Hematopoietic multipotent progenitor cell treated with erythropoietin and hydrocortisone succinate and interleukin-3 and kit ligand, for 6 days (in vitro differentiated cells): ENCODE measurements around the gene THSD4.

Experiments
- DNase-seq: peaks from one replicate; pipeline ENCODE4 v3.0.0-alpha.2; 2015

THSD4 gene

DNA sequence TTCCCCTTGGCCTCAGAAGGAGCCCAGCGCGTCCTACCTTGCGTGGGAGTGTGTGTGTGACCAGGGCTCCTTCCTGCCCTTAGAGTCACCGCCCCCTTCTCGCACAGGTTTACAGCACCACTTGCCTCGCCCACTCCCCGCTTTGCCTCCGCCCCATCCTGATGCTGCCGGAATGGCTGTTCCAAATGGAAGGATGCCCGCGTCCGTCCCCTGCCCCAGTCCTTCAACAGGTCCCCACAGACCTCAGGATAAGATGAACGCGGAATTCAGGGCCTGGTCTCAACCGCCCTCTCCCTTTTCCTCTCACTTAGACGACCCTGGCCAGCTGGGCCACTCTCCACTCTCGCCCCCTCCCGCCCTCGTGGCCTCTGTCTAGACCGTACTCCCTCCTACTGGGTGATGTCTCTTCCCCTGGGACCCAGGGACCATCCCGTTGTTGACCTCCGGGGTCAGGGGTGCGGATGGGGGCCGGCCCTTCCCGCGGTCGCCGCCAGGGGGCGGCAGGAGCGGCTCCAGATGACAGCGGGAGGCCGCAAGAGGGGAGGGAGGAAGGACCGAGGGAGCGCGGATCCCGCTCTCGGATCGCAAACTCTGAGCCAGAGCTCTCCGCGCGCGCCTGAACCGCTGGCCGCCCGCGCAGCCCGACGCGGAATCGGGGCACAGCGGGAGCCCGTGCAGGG is at the start of gene THSD4:
THSD4 (plus strand) TSS at position 585 of the 680 bp plus-strand sequence.
- DNase-seq = peak; percentile 71

DNA sequence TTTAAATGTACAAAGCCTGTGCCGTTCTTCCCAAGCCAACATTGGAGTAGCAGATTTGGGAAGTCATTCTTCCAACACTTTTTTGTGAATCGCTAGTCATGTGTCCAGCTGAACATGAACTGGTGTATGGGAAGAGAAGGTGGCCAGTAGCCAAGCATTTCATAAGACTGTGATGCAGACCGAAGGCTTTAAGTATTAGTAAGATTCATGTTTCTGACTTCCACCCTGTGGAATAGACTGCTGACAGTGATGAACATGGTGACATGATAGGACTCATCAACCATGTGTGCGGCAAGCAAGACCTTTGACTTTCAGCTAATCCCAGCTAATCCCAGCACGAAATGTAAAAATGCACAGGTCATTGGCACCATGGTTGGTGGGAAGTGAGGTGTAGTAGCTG is 48.3 kb upstream of the THSD4 start:
- DNase-seq = no peak

DNA sequence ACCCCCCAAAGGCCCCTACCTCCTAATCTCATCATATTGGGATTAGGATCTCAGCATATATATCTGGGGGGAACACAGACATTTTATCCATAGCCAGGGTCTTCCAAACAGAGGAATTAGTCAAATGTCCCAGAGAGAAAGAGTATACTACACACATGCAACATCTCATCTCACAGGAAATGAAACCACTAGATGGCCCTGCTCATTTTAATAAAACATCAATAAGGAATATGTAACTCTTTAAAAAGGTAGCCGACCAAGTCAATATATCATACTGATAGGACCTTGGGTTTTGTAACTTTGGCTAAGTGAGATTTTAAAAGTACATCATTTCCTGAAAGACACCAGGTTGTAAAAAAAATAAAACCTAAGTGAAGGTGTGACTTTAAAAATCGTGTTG is 45.6 kb upstream of the THSD4 start:
- DNase-seq = no peak

DNA sequence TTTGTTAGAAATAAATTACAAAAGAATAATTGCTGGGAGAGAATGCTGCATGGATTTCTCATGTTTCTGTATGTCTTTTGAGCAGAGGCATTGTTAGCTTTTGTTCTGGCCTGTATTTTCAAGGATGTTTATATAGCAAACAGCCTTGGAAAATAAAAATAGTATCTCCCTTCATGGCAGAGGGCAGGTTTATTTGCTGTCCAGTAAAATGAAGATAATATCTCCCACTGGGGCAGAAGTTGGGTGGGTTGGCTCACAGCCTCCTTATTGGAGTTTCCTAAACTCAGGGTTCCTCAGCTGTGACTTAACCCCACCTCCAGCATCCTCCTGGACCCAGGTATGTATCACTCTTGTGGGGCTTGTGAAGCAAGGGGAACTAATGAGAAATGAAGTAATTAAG is 43.7 kb upstream of the THSD4 start:
- DNase-seq = no peak

DNA sequence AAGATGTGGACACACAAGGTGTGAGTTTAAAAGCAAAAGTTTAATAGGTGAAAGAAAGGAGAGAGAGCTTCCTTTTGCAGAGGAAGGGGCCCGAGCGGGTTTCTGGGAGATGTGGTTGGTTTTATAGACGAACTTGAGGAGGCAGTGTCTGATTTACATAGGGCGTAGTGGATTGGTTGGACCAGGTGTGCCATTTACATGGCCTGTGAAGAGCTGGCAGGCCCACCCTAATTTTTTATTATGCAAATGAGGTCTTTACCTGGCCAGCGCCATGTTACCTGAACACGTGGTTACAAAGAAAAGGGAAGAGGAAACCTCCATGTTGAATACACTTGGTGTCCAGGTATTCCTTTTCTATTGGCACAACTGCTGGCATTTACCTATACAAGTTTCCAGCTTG is 42.8 kb upstream of the THSD4 start:
- DNase-seq = no peak

DNA sequence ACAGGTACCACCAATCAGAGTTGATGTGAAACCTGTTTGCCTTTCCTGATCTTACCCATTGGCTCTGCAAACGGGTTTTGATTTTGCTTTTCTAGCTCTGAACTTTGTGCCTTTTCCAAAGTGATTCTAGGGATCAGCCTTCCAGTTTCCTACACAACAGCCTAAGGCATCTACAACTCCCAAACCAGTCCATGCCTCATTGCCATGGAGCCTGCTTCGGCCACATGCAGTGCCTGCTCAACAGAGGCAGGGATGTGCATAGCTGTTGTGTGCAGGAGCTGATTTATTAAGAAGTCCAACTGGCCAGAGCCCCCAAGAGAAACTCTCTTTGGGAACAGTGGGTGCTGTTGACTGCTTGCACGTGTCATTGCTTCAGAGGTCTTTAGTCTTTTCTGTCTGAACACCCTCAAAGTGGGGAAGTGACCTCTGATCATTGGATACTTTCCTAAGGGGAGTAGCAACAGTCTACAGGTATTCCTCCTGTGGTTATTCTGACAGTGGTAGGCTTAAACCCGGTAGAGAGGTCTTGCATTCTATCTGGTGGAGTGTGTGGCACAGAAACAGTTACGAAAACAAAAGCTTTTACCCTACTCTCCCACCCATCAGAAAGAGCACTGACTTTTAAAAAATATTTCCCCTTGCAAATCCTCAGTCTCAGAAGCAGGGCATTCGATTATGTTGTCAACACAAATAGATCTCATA is 36.6 kb upstream of the THSD4 start:
- no peak for DNase-seq

DNA sequence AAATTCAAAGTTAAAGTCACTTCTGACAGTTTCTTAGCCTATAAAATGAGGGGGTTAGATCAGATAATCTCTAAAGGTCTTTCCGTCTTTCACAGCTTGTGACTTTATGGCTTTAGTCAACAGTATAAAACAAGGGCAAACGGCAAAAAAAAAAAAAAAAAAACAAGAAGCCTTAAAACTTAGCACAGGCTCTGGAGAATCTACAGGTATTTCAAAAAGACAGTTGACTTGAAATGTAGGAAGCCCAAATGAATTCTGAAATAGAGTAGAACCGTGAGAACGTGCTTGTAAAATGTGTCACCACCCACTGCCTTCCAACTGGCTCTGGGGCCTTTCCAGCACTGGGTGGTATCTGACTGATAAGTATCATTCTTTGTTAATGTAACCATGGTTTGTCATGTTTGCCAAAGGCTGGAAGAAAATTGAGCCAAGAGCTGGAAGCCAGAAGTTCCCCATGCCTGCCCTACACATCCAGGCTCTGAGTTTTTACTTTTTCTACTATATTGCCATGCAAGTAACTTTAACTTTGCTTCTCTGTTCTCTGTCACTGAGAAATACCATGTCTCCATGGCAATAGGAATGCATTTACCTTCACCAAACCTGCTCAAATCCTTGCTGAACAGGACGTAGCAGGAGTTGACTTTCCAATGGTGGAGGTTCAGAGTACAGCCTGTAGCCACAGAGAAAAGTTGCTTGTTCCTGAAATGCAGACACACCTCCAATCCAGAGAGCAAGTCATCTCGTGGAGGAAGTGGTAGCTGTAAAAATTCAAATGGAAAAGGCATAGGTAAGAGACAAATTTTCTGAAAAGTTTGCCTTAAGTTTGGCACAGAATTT is 35.8 kb upstream of the THSD4 start:
- DNase-seq = no peak

DNA sequence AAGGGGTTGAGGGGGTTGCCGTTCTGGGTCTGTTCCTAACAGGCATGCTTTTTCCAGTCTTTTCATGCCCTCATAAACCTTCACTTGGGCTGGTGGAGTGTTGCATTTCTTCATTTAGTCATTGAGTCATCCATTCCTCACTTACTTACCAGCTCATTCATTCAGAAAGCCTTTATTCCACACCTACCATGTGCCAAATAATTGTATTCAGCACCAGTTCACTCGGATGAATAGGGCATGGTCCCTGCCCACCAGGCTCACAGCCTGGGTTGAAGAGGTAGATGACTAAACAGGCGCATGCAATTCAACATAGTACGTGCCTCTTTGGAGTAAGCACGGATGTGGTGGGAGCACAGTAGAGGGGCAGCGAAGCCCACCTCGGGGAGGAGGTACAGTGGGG is 35.1 kb upstream of the THSD4 start:
- DNase-seq = no peak

DNA sequence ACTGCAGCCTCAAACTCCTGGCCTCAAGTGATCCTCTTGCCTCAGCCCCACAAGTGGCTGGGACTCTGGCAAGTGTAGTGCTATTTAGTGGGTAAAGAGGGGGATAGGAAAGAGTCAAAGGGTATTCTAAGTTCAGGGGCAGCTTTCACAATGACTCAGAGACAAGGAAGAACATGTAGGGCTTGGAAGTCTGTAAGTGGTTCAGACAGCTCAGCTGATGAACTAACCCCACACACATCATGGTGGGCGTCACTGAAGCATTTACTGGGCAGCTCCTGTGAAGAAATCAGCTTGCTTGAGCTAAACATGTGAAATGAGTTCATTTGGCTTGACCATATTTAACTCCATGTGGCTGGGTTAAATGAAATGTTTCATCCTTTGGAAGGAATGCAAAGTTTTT is 34.6 kb upstream of the THSD4 start:
- no peak for DNase-seq

DNA sequence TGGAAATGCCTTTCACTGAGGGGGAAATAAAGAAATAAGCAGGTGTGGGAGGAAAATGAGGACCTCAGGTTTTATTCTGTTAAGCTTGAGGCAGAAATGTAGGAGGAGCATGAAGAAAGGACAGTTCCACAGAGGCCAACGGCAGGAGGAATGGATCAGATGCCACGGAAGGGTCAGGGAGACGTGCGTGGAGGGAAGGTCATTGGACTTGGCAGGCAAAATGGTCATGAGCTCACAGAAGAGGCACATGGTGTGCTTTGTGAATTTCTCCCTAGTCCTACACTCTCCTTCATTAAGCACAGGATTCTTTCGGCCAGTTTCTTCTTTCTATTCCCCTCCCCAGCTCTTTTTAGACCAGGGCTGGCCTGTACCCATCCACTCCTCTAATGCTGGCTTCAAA is 32.5 kb upstream of the THSD4 start:
- DNase-seq = no peak

DNA sequence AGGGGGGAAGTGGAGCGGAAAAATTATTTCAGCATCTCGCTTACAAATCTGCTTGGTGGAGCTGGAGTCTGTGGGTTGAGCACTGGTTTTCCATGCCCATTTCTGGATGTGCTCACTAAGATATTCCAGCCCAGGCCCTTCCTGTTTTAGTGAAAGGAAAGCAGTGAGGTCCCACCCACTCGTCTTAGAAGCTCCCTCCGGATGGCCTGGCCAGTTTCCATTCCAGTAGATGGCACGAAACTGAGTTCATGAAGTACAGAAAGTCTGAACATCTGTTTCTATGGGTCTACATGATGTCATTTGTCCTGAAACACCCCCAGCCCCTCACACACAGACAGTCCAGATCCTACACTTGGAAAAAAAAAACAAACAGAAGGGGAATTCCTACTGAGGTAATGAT is 31.9 kb upstream of the THSD4 start:
- DNase-seq = no peak

DNA sequence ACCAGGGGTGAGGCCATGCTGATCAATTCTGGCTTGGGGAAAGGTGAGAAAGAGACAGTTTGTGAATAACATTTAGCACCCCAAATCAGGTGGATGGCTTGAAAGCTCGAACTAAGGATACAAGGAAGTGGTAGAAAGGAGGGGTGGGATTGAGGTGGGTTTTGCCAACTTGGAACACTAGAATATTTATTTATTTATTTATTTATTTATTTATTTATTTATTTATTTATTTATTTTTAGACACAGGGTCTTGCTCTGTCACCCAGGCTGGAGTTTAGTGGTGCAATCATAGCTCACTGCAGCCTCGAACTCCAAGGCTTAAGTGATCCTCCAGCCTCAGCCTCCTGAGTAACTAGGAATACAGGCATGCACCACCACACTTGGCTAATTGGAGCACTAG is 31.0 kb upstream of the THSD4 start:
- DNase-seq = no peak

DNA sequence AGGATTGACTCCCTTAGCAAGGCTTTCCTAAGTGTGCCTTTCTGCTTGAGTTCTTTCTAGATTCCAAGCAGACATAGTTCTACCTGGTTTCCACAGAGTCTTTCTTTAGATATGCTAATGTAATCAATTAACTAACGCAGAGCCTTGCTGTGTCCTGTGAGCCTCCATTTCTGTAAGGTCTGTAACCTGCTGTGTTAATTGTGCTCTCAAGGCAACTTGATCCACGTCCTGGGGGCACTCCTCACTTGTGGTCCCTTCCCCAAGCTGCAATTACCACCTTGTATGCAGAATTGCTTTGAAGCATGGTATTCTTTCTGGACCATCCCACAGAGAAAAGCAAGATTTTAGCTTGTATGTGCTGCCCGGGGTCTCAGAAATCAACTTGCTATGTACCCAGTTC is 29.5 kb upstream of the THSD4 start:
- DNase-seq = no peak

DNA sequence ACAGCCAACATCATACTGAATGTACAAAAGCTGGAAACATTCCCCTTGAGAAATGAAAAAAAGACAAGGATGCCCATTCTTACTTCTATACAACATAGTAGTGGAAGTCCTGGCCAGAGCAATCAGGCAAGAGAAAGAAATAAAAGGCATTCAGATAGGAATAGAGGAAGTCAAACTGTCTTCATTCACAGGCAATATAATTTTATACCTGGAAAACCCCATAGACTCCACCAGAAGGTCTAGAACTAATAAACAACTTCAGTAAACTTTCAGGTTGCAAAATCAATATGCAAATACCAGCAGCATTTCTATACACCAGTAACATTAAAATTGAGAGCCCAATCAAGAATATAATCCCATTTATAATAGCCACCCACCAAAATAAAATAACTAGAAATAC is 27.1 kb upstream of the THSD4 start:
- DNase-seq = no peak

DNA sequence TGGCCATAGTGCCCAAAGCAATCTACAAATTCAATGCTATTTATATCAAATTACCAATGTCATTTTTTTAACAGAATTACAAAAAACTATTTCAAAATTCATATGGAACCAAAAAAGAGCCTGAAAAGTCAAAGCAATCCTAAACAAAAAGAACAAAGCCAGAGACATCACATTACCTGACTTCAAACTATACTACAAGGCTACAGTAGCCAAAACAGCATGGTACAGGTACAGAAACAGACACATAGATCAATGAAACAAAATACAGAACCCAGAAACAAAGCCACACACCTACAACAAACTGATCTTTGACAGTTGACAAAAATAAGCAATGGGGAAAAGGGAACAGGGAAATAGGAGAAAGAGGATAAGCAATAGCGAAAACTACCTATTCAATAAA is 26.6 kb upstream of the THSD4 start:
- no peak for DNase-seq

DNA sequence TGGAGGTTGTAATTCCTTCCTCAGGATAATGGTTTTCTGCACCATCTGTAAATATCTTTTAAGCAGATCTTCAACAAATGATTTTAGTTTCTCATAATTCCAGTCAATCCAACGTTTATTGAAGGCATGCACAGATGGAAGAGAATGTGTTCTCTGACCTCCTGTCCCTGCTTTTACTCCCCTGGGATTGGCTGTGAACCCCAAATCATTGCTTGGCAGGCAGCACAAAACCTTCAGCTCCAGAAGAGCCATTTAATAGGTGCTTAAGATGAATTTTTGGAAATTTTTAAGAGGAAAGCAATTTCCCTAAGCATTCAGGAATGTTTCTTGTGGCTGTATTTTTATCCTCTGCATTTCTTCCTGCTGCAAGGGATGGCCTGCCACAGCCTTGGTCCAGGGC is 25.5 kb upstream of the THSD4 start:
- no peak for DNase-seq

DNA sequence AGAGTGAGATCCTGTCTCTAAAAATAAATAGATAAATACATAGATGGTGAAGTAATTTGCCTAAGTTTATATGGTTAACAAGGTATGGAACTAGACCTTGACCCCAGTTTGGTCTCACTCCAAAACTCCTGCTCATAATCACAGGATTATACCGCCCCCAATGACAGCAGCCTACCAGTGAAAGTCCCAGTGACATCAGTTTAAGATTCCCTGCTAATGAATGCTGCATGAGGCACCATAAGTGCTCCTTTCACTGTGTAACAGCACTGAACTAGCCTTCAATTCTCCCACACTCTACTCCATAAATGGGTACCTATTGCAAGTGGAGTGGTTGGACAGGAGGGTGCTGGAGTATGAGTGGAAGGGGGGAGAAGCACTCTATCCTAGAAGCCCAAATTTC is 23.7 kb upstream of the THSD4 start:
- DNase-seq = no peak

DNA sequence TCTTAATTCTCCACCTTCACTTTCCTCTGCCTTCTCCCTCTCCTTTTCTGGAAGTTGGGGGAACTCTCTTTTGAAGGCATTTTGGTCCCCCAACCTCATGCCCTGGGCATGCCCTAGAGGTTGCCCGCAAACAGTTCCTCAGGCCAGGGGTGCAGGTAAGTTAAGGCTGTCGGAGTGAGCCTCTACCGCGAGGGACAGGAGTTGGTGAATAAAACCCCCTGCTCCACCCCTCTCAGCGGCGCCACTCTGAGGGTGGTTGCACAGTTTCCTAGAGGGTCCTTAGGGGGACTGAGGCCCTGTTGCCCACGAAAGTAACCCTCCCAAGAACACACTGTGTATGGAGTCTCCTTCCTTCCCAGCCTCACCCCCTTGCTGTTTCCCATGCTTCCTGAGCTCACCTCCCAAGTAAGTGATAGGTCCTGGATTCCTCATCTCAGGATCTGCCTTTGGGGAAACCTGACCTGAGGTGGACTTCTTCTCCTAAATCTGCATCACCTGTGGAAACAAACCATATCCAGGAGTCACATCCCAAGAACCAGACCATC is 23.1 kb upstream of the THSD4 start:
- no peak for DNase-seq

DNA sequence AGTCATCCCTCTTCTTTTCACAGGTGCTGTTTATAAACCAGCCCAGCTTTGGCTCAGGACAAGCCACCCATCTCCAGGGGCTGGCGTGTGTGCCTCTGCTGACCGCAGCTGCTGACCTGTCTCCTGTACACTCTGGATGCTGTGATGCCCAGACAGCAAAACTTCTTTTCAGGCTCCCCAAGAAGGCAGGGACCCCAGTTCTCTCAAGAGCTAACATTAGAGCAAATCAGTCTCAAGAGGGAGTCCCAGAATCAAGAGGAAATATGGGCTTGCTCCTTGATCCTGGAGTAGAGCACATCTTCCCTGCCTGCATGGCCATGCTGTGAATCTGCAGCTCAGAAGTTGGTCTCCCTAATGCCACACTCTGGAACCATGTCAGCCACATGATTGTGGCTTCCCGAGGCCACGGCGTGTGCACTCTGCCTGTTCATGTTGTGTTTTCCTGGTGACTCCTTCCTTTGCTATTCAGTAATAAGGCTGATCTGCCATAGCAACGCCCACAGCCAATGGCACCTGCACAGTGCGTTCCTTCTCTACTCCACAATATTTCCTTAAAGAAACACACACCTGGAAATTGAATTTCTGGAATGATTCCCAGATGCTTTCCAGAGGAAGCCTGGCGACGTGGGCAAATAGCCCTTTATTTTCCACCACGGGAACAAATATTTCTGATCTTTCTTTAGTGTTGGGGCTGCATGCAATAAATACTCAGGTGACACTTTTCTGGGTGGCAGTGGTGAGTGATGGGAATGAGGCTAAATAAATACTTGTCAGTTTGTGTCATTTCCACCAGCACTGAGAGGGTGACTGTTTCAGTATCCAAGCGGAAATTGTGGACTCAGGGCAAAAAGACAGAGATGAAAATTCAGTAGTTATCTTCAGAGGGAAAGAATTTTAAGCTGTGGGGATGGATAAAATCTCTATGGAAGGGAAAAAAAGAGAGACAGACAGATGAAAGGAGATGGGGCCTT is 21.9 kb upstream of the THSD4 start:
- no peak for DNase-seq

DNA sequence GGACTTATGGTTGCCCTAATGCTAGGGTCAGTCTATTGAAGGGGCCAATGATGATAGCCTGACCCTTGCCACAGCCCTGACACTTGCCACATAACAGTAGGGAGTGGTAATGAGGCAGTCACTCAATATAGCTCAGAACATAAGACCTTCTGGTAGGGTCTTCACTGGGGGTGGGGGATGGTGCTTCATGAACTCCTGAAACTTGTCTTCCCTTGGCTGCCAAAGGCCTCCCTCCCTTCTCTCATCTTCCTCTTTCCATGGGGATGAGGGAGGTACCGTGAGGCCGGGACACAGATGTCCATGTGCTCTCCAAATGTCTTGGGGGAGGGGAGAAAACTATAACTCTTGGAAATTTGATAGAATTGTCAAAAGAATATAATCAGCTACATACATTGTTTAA is 21.1 kb upstream of the THSD4 start:
- no peak for DNase-seq

DNA sequence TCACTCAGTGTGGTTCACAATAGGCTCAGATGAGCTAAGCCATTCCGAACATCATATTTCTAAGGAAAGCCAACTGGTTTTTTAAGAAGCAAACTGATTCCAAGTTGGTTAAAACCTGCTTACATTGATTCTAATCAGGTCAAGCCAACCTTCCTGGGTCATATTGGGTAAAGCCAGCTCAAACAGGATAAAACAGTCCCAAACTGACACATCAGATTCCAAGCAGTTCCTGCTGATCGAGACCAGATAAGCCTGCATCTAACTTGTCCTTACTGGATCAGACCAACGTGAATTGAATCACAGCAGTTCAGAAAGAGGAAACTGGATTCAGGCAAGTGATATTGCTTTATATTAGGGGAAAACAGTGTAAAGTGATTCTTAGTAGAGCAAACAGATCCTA is 18.6 kb upstream of the THSD4 start:
- DNase-seq = no peak

DNA sequence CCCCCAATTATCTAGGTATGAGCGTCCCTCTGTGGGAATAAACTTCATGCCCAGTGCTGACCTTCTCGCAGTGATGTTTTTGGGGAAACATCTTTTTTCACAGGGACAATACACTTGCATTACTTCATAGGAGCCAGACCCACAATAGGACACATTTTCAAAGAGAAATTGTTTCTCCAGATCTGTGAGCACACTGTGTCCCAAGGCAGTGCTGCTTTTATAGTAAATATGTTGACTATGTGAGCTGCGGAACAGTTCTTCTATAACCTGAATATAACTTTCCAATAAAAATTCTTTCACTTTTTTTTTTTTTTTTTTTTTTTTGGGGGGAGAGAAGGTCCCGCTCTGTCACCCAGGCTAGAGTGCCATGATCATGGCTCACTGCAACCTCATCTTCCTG is 17.4 kb upstream of the THSD4 start:
- DNase-seq = no peak

DNA sequence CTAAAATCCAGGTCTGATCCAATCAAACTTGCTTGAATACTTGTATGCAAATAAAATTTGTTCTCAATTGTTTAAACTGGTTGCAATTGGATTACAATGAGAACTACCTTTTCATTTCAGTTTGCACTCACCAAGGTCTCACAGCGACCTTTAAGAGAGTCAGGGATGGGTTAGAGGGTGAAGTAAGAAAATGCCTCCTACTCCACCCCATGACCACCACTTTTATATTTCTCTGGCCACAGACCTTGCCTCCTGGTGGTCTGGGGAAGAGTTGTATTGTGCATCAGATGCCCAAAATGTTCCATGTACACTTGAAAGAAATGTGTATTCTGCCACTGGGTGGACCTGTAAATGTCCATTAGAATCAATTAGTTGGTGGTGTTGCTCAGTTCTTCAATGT is 16.4 kb upstream of the THSD4 start:
- DNase-seq = no peak
